Measurements from ENCODE around the gene SSBP3.

GRCh38 chr1:54302951-54303843 is 103.0 kb downstream of the SSBP3 start:
- TF ChIP-seq CTCF (conservative IDR thresholded peaks at IDR 0.05; ENCODE audit: low read length) = no peak
- no peak for TF ChIP-seq EZH2phosphoT487 (IDR thresholded peaks at IDR 0.05; ENCODE audit: borderline replicate concordance, low read depth, low read length)
